ENCODE data around the gene TAB2.
A peak's percentile ranks its signal among the peaks of the same experiment; 100 is the strongest.

The TAB2 gene

DNA sequence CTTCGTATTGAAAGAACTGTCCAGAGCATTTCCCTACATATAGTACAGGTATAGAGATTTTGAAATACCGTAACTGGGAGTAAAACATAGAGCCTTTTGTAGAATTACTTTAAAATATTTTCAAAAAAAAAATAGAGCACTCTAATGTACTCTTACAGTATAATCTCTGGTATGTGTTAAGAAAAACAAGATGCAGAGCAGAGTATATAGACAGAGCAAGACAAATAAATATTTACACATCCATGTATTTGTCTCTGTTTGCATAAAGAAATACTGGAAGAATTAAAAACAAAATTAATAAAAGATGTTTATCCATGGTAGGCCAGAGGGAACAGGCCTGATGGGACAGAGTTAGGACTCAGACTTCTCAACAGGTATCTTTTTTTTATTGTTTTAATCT is 54.5 kb downstream of the TAB2 start:
- no peak for DNase-seq (ENCODE audit: low read depth)

DNA sequence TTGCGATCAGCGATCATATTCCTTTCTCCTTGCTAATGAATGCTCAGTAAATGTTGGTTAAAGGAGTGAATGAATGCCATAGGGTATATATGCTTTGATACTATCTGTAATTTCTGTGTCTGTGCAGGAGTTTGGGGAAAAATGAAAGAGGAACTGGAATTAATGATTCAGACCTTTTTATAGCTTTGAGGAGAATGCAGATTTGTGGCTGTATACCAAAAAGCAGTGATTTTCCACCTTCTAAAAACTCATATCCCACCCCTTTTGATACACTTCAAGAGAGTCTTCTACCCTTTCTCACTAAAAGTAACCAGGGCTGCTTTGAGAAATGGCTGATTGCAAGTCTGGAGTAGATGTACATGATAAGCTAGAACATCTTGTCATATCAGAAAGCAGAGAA is 56.0 kb downstream of the TAB2 start:
- no peak for DNase-seq (ENCODE audit: low read depth)

GRCh38 chr6:149379977-149380376 is 62.5 kb downstream of the TAB2 start:
- DNase-seq (ENCODE audit: low read depth) = no peak

DNA sequence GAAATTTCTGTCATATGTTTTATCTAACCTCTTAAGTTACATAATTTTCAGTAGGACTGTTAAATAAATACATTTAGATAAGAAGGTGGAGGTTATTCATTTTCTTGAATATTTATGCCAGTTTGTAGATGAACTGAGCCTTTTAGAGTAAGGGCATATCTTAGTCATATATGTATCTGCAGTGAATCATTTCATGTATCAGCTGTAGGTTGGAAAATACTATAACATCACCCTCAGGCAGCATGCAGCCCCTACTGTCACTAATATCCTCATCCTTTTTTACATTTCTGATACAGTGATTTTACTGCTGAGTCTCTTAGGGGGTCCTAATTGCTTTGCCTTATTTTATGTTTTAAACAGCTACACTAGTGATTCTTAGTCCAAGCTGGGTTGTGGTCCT is 63.0 kb downstream of the TAB2 start:
- no peak for DNase-seq (ENCODE audit: low read depth)

DNA sequence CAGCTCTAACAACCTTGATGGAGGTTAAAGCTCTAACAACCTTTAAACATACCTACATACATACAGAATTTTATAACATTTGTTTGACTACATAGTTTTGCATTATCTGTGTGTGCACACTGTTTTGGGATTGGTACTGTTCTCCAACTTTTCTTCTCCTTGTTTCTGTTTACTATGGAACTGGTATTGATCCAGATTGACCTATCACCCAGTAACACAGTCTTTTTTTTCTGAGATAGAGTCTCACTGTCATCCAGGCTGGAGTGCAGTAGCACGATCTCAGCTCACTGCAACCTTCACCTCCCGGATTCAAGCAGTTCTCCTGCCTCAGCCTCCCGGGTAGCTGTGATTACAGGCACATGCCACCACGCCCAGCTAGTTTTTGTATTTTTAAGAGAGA is 65.9 kb downstream of the TAB2 start:
- DNase-seq (ENCODE audit: low read depth) = no peak

GRCh38 chr6:149384464-149384863 is 67.0 kb downstream of the TAB2 start:
- no peak for DNase-seq (ENCODE audit: low read depth)

GRCh38 chr6:149385998-149386646 is 68.6 kb downstream of the TAB2 start:
- DNase-seq (ENCODE audit: low read depth) = no peak

GRCh38 chr6:149387779-149388512 is 70.4 kb downstream of the TAB2 start:
- DNase-seq (ENCODE audit: low read depth) = no peak

GRCh38 chr6:149389509-149390297 is 72.2 kb downstream of the TAB2 start:
- DNase-seq (ENCODE audit: low read depth) = peak; percentile 19

GRCh38 chr6:149392093-149392492 is 74.6 kb downstream of the TAB2 start:
- no peak for DNase-seq (ENCODE audit: low read depth)

- no peak for DNase-seq (ENCODE audit: low read depth)
Observed at GRCh38 chr6:149392535-149392934, 75.0 kb downstream of the TAB2 start.

GRCh38 chr6:149393002-149393679 is 75.6 kb downstream of the TAB2 start:
- DNase-seq (ENCODE audit: low read depth) = no peak

DNA sequence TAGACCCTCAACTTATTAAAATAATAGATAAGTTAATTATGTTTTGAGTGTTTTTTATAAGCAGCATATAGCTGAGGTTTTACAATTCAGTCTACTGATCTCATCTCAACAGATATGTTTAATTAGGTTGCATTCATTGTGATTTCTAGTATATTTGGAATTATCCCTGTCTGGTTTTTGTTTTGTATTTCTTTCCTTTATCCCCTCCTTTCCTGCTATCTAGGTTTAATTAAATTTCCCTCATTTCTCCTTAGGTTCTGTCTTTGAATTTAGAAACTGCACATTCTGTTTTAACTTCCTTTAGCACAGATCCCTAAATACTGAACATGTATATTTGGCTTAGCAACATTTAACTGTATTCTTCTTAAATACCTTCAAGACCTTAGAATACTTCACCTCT is 77.7 kb downstream of the TAB2 start:
- no peak for DNase-seq (ENCODE audit: low read depth)

GRCh38 chr6:149397384-149397783 is 79.9 kb downstream of the TAB2 start:
- DNase-seq (ENCODE audit: low read depth) = no peak

DNA sequence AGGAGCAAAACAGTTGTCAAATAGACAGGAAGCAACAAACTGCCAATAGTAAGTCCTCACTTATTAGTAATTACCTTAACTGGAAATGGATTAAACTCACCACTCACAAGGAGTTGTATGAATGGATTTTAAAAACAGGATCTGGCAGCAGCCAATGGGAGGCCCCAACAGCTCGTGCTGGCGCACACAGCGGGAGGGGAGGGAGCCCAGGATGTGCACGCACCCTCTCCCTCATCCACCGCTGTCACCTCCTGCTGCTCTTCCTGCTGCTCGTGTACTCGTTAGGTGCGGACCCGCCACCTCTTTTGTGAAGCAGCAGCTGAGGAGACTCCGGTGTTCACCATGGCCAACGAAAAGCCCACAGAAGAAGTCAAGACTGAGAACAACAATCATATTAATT is 82.5 kb downstream of the TAB2 start, which contains the start of gene SUMO4:
TSS of gene SUMO4 (plus strand) at position 213 of the 400 bp plus-strand sequence. CDS start at position 343, 130 bp downstream.
- no peak for DNase-seq (ENCODE audit: low read depth)

DNA sequence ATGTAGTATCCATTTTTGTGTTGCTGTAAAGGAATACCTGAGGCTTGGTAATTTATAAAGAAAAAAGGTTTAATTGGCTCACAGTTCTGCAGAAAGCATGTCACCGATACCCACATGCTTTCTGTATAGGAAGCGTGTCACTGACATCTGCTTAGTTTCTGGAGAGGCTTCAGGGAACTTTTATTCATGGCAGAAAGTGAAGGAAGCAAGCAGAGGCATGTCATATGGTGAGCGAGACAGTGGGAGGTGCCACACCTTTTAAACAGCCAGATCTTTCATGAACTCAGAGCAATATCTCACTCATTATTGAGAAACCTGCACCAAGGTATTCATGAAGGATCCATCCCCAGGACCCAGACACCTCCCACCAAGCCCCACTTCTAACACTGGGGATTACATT is 86.0 kb downstream of the TAB2 start:
- DNase-seq (ENCODE audit: low read depth) = no peak

- DNase-seq (ENCODE audit: low read depth) = peak; percentile 13
Observed at GRCh38 chr6:149405823-149406765, 88.6 kb downstream of the TAB2 start.

GRCh38 chr6:149409617-149410016 is 92.1 kb downstream of the TAB2 start:
- DNase-seq (ENCODE audit: low read depth) = no peak

DNA sequence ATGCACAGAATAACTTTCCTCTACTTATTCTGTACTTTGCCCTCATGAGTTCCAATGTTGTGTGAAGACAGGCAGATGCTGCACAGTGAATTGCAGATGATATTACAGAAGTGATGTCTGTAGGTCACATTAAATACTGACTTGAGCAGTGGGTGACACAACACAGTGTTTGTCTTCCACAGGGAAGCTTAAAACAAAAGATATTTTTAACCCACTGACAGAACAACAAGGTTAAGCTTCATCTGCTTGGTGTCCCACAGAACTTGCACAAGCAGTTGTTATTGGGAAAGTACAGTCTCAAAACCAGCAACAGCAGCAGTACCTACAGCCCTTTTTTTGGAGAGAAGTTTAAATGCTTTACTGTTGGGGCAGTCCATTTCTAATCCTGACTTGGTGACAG is 93.0 kb downstream of the TAB2 start:
- no peak for DNase-seq (ENCODE audit: low read depth)

DNA sequence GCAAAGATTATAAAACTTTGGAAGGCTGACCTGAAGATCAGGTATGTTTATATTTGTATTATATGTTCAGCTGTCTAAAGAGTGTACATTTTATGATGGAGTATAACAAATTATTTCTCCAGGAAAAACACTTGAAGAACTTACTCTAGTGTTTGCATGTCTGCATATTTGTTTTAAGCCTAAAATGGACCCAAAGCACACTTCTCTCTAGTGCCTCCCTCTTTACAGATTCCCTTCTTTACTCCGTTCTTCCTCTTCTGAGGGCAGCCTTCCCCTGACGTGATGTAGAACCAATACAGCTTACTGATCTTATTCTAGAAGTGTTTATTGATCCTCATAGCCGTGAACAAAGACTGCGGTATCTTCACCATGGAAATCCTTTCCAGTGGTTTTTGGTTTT is 96.5 kb downstream of the TAB2 start:
- no peak for DNase-seq (ENCODE audit: low read depth)

DNA sequence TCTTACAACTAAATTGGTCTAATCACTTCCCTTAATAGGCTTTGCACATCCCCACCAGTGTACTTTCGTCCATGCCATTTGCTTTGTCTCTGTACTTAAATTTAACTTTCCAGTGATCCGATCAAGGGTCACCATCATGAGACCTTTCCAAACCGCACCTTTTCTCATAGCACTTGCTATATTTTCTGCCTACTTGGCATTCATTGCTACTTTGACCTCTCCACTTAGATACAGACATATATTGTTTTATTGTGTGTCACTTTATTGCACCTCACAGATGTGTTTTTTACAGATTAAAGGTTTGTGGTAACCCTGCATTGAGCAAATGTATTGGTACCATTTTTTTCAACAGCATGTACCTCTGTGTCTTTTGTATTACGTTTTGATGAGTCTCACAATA is 97.3 kb downstream of the TAB2 start:
- DNase-seq (ENCODE audit: low read depth) = no peak
